GM23248 (cell line): Measurements from ENCODE around the gene ENDOV. TPM values are rescaled to one million over a fixed set of nuclear protein-coding genes. Genes with fewer than 3 reads are reported as not detected.

Experiments used
- DNase-seq: peaks from one replicate; pipeline ENCODE4 v3.0.0-alpha.2; 2015
- H2AFZ ChIP-seq: fragments of 200-600 bp; sonication (generic); 2 replicates; pipeline ENCODE4 v1.6.1; 2016; ENCODE audit warnings: antibody characterized with exemption
- H3F3A ChIP-seq: fragments of 200-600 bp; sonication (generic); 2 replicates; pipeline ENCODE4 v1.6.1; 2016; ENCODE audit warnings: mild to moderate bottlenecking, antibody characterized with exemption, mixed run types; ENCODE audit not compliant: insufficient read depth
- H3K27ac ChIP-seq: fragments of 200-600 bp; sonication (generic); 2 replicates; pipeline ENCODE4 v1.5.1; 2016; ENCODE audit warnings: mild to moderate bottlenecking
- H3K27me3 ChIP-seq: fragments of 200-600 bp; sonication (generic); replicated peaks from 2 replicates; pipeline ENCODE4 v1.6.1; 2016; ENCODE audit warnings: mild to moderate bottlenecking; ENCODE audit not compliant: insufficient read depth
- H3K36me3 ChIP-seq: fragments of 200-600 bp; sonication (generic); 2 replicates; pipeline ENCODE4 v1.6.1; 2016; ENCODE audit warnings: low read depth, mild to moderate bottlenecking
- H3K4me1 ChIP-seq: fragments of 200-600 bp; sonication (generic); 2 replicates; pipeline ENCODE4 v1.6.1; 2016; ENCODE audit warnings: mild to moderate bottlenecking; ENCODE audit not compliant: insufficient read depth
- H3K4me2 ChIP-seq: fragments of 200-600 bp; sonication (generic); one replicate; pipeline ENCODE4 v1.6.1; 2016; ENCODE audit warnings: mild to moderate bottlenecking; ENCODE audit not compliant: unreplicated experiment
- H3K4me3 ChIP-seq: fragments of 200-600 bp; sonication (generic); 2 replicates; pipeline ENCODE4 v1.5.1; 2016; ENCODE audit warnings: mild to moderate bottlenecking
- H3K79me2 ChIP-seq: fragments of 200-600 bp; sonication (generic); 2 replicates; pipeline ENCODE4 v1.6.1; 2016; ENCODE audit warnings: mild to moderate bottlenecking; ENCODE audit not compliant: insufficient read depth
- H3K9ac ChIP-seq: fragments of 200-600 bp; sonication (generic); 2 replicates; pipeline ENCODE4 v1.6.1; 2016; ENCODE audit warnings: mild to moderate bottlenecking
- H3K9me2 ChIP-seq: fragments of 200-600 bp; sonication (generic); 2 replicates; pipeline ENCODE4 v1.6.1; 2016; ENCODE audit warnings: mixed run types, mild to moderate bottlenecking, moderate library complexity; ENCODE audit not compliant: insufficient read depth
- H3K9me3 ChIP-seq: fragments of 200-600 bp; sonication (generic); one replicate; pipeline ENCODE4 v1.6.1; 2017; ENCODE audit warnings: low read depth
- H4K20me1 ChIP-seq: fragments of 200-600 bp; sonication (generic); 2 replicates; pipeline ENCODE4 v1.6.0; 2016; ENCODE audit not compliant: insufficient read depth
- EZH2 ChIP-seq: fragments of 200-600 bp; sonication (generic); IDR thresholded peaks from 2 replicates; pipeline ENCODE4 v1.6.1; 2018; ENCODE audit warnings: antibody characterized with exemption, mild to moderate bottlenecking; ENCODE audit not compliant: insufficient read depth, poor library complexity, severe bottlenecking
- EZH2phosphoT487 ChIP-seq: fragments of 200-600 bp; sonication (generic); IDR thresholded peaks from 2 replicates; pipeline ENCODE4 v1.6.1; 2018; ENCODE audit warnings: antibody characterized with exemption, moderate library complexity, mild to moderate bottlenecking, low read depth; ENCODE audit not compliant: insufficient read depth
- WGBS, 2 experiments: methylation state at CpG; one replicate each; pipeline ENCODE4 v1.1.6; 2015 to 2017; ENCODE audit warnings: low lambda C conversion rate in 2 of 2, low coverage in 1 of 2; ENCODE audit errors: missing lambda C conversion rate in 2 of 2; 5-methylcytosine and 5-hydroxymethylcytosine counted together
- in situ Hi-C: fragments of 300-500 bp; cut with MboI; formaldehyde crosslinking; loops from 2 replicates; pipeline ENCODE4 v1.15.0; 2020
- polyA plus RNA-seq: library from polyadenylated mRNA; unstranded; fragments of >200 nt; fragmentation: Nextera tagmentation; extraction: Ambion mirVana; gene quantifications from 2 replicates; pipeline ENCODE4 v1.2.1, GENCODE V29; 2016
- total RNA-seq: library from RNA; depleted of rRNA; stranded (reverse); fragments of >200 nt; shearing (Covaris generic); gene quantifications from 2 replicates; pipeline ENCODE4 v1.2.3, GENCODE V29; 2014

ENDOV gene
- total and polyA plus RNA-seq, 2 experiments from 2014 or later: 25.1 to 25.7 TPM

GRCh38 chr17:80385046-80385445, 29.9 kb upstream of the ENDOV start:
- WGBS, 2 experiments: 95 to 96% methylated on average over 9 of the region's 9 CpGs
- Histone ChIP-seq H3K9ac (no peak overlapping the region), H3K4me2 (no peak overlapping the region), H4K20me1 (no peaks in the 10 kb centered on the region), H3K27me3 (no peaks in the 10 kb centered on the region), H3K79me2 (no peaks in the 10 kb centered on the region), H3K9me2 (no peaks in the 10 kb centered on the region), H3K4me3 (no peak overlapping the region), H3F3A (0 out of 2 replicates have a peak, but pooled peaks cover 6% of the 10 kb centered on the region), H3K36me3 (peaks cover 68% of the 10 kb centered on the region), H3K4me1 (no peaks in the 10 kb centered on the region), H2AFZ (no peak overlapping the region), H3K27ac (no peak overlapping the region), H3K9me3 (no peaks in the 10 kb centered on the region)
- DNase-seq: no peak
- in situ Hi-C loops: no loop called here
- TF ChIP-seq EZH2 (no peak), EZH2phosphoT487 (no peak)

GRCh38 chr17:80386341-80386740, 28.6 kb upstream of the ENDOV start:
- no peak overlapping the region for H3K4me3 ChIP-seq
- 93 to 97% methylated on average over 14 of the region's 14 CpGs for WGBS, 2 experiments
- no peak overlapping the region for H3K9ac ChIP-seq
- no peaks in the 10 kb centered on the region for H3K9me2 ChIP-seq
- no peaks in the 10 kb centered on the region for H3K9me3 ChIP-seq
- H2AFZ ChIP-seq: no peak overlapping the region
- in situ Hi-C loops: no loop called here
- no peaks in the 10 kb centered on the region for H3K79me2 ChIP-seq
- no peaks in the 10 kb centered on the region for H4K20me1 ChIP-seq
- H3K4me1 ChIP-seq: no peaks in the 10 kb centered on the region
- H3F3A ChIP-seq: 0 out of 2 replicates have a peak, but pooled peaks cover 6% of the 10 kb centered on the region
- DNase-seq: no peak
- no peak overlapping the region for H3K27ac ChIP-seq
- TF ChIP-seq EZH2: no peak
- H3K4me2 ChIP-seq: no peak overlapping the region
- H3K27me3 ChIP-seq: no peaks in the 10 kb centered on the region
- peaks cover 67% of the 10 kb centered on the region for H3K36me3 ChIP-seq

GRCh38 chr17:80387071-80387470, 27.9 kb upstream of the ENDOV start:
- H3K27ac ChIP-seq: no peak overlapping the region
- no peaks in the 10 kb centered on the region for H3K27me3 ChIP-seq
- H3F3A ChIP-seq: 0 out of 2 replicates have a peak, but pooled peaks cover 6% of the 10 kb centered on the region
- no peak overlapping the region for H3K4me3 ChIP-seq
- no peaks in the 10 kb centered on the region for H3K9me3 ChIP-seq
- no peaks in the 10 kb centered on the region for H3K79me2 ChIP-seq
- no peaks in the 10 kb centered on the region for H4K20me1 ChIP-seq
- no peak for DNase-seq
- no peak overlapping the region for H3K9ac ChIP-seq
- H3K4me2 ChIP-seq: no peak overlapping the region
- in situ Hi-C loops: no loop called here
- no peaks in the 10 kb centered on the region for H3K9me2 ChIP-seq
- TF ChIP-seq EZH2 (no peak), EZH2phosphoT487 (no peak)
- H3K4me1 ChIP-seq: no peaks in the 10 kb centered on the region
- 92 to 100% methylated on average over 7 of the region's 7 CpGs for WGBS, 2 experiments
- H2AFZ ChIP-seq: no peak overlapping the region
- H3K36me3 ChIP-seq: peaks cover 65% of the 10 kb centered on the region

GRCh38 chr17:80388175-80388574, 26.8 kb upstream of the ENDOV start:
- TF ChIP-seq EZH2 (no peak), EZH2phosphoT487 (no peak)
- no peaks in the 10 kb centered on the region for H3K9me2 ChIP-seq
- in situ Hi-C loops: no loop called here
- no peaks in the 10 kb centered on the region for H4K20me1 ChIP-seq
- no peak overlapping the region for H2AFZ ChIP-seq
- whole genome bisulfite sequencing, 2 experiments: 88 to 89% methylated on average over 15 of the region's 15 CpGs
- no peaks in the 10 kb centered on the region for H3K9me3 ChIP-seq
- no peaks in the 10 kb centered on the region for H3K4me1 ChIP-seq
- no peak overlapping the region for H3K27ac ChIP-seq
- DNase-seq: no peak
- no peak overlapping the region for H3K4me2 ChIP-seq
- H3K36me3 ChIP-seq: peaks cover 58% of the 10 kb centered on the region
- H3K4me3 ChIP-seq: no peak overlapping the region
- no peaks in the 10 kb centered on the region for H3K79me2 ChIP-seq
- no peaks in the 10 kb centered on the region for H3K27me3 ChIP-seq
- no peak overlapping the region for H3K9ac ChIP-seq
- peaks cover 7% of the 10 kb centered on the region for H3F3A ChIP-seq

GRCh38 chr17:80388601-80389000, 26.4 kb upstream of the ENDOV start:
- Histone ChIP-seq H3K4me1 (no peaks in the 10 kb centered on the region), H3K27me3 (no peaks in the 10 kb centered on the region), H3K79me2 (no peaks in the 10 kb centered on the region), H3K36me3 (peaks cover 58% of the 10 kb centered on the region), H3K9me3 (no peaks in the 10 kb centered on the region), H3K4me3 (no peak overlapping the region), H2AFZ (no peak overlapping the region), H4K20me1 (no peaks in the 10 kb centered on the region), H3K27ac (no peak overlapping the region), H3K9ac (no peak overlapping the region), H3K4me2 (no peak overlapping the region), H3K9me2 (no peaks in the 10 kb centered on the region), H3F3A (peaks cover 7% of the 10 kb centered on the region)
- in situ Hi-C loops: no loop called here
- TF ChIP-seq EZH2 (no peak), EZH2phosphoT487 (no peak)
- no peak for DNase-seq
- 89 to 93% methylated on average over 10 of the region's 10 CpGs for WGBS, 2 experiments
